ENCODE measurements around the gene PAGE2.

- TF ChIP-seq POLR2AphosphoS5 (IDR thresholded peaks at IDR 0.05): no peak
- TF ChIP-seq POLR2A (IDR thresholded peaks at IDR 0.05): no peak
Observed at GRCh38 chrX:55102754-55103153, 13.9 kb downstream of the PAGE2 start.
